ENCODE data around the gene RAI14.

Gene RAI14

DNA sequence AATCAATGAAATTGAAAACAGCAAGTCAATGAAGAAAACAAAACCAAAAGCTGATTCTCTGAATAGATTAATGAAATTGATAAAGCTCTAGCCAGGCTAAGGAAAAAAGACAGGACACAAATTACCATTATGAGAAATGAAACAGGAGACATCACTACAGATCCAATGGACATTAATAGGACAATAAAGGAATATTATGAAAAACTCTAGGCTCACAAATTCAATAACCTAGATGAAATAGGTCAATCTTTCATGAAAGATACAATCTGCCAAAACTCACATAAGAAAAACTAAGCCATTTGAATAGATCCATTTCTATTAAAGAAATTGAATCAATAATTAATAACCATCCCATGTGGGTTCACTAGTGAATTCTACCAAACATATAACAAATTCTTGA lies 220.1 kb downstream of the RAI14 start:
- TF ChIP-seq TAF1 (IDR thresholded peaks at IDR 0.05; ENCODE audit: borderline replicate concordance, insufficient read depth, low read length) (no peak), POLR2AphosphoS5 (IDR thresholded peaks at IDR 0.05; ENCODE audit: low read depth, low read length) (no peak), SIN3A (IDR thresholded peaks at IDR 0.05; ENCODE audit: borderline replicate concordance, insufficient read depth, low read length) (no peak), FOXP2 (optimal IDR thresholded peaks at IDR 0.05; ENCODE audit: borderline replicate concordance, extremely low read depth, extremely low read length, insufficient read depth) (no peak)
- TF ChIP-seq, protein P1, sequence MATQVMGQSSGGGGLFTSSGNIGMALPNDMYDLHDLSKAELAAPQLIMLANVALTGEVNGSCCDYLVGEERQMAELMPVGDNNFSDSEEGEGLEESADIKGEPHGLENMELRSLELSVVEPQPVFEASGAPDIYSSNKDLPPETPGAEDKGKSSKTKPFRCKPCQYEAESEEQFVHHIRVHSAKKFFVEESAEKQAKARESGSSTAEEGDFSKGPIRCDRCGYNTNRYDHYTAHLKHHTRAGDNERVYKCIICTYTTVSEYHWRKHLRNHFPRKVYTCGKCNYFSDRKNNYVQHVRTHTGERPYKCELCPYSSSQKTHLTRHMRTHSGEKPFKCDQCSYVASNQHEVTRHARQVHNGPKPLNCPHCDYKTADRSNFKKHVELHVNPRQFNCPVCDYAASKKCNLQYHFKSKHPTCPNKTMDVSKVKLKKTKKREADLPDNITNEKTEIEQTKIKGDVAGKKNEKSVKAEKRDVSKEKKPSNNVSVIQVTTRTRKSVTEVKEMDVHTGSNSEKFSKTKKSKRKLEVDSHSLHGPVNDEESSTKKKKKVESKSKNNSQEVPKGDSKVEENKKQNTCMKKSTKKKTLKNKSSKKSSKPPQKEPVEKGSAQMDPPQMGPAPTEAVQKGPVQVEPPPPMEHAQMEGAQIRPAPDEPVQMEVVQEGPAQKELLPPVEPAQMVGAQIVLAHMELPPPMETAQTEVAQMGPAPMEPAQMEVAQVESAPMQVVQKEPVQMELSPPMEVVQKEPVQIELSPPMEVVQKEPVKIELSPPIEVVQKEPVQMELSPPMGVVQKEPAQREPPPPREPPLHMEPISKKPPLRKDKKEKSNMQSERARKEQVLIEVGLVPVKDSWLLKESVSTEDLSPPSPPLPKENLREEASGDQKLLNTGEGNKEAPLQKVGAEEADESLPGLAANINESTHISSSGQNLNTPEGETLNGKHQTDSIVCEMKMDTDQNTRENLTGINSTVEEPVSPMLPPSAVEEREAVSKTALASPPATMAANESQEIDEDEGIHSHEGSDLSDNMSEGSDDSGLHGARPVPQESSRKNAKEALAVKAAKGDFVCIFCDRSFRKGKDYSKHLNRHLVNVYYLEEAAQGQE (IDR thresholded peaks at IDR 0.05; ENCODE audit: insufficient read depth in 1 of 2, low read depth in 2 of 2, low read length in 2 of 2) = no peak

DNA sequence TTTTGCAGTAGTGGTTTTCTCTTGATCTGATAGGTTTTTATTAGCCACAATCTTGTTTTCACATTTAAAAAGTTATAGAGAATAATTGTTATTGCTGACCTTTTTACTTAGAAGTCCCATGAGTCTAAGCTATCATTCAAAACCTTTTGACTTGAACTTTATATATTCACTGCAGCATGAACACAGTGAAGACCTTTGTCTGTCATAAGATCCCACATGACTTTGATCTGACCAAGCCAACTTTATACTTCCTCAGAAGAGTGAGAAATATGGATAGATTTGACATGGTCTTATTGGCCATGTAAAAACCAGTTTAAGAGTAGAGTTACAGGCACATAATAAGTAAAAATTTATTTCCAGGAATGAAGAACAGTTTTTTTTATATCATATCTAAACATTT lies 225.1 kb downstream of the RAI14 start:
- TF ChIP-seq SIN3A (IDR thresholded peaks at IDR 0.05; ENCODE audit: borderline replicate concordance, insufficient read depth, low read length) = no peak
- TF ChIP-seq, protein P1 (IDR thresholded peaks at IDR 0.05; ENCODE audit: insufficient read depth in 1 of 2, low read depth in 2 of 2, low read length in 2 of 2) = no peak
- TF ChIP-seq TAF1 (IDR thresholded peaks at IDR 0.05; ENCODE audit: borderline replicate concordance, insufficient read depth, low read length) = no peak
- TF ChIP-seq POLR2AphosphoS5 (IDR thresholded peaks at IDR 0.05; ENCODE audit: low read depth, low read length) = no peak

Measured in PFSK-1 (cell line).